NCI-H2196 treated with DMSO at 0.1 percent for 48 hours (cell line): Measurements from ENCODE around the gene ABHD12.

Source experiments
- DNase-seq: peaks from one replicate; lab custom pipeline; 2025; ENCODE audit not compliant: unreplicated experiment; lab: John Stamatoyannopoulos, UW

Gene ABHD12

DNA sequence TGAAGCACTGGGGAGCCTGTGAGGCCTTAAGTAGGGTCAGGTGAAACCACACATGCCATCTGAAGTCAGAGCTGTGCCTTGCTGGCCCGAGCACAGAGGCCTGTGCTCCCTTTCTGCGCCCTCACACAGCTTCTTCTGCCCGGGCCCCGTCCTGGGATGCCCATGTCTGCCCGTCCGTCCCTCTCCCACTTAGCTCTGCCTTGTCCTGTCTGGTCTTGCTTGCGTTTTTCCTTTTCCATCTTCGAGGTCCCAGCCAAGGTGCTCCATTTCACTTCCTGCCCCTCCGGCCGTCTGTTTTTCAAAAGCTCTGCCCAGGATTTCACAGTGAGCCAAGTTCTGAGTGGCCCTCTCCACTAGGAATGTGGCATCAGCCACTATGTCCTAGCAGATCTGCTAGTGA lies 97.1 kb downstream of the ABHD12 start:
- DNase-seq = no peak

GRCh38 chr20:25292176-25292891 lies 98.3 kb downstream of the ABHD12 start:
- DNase-seq = no peak

DNA sequence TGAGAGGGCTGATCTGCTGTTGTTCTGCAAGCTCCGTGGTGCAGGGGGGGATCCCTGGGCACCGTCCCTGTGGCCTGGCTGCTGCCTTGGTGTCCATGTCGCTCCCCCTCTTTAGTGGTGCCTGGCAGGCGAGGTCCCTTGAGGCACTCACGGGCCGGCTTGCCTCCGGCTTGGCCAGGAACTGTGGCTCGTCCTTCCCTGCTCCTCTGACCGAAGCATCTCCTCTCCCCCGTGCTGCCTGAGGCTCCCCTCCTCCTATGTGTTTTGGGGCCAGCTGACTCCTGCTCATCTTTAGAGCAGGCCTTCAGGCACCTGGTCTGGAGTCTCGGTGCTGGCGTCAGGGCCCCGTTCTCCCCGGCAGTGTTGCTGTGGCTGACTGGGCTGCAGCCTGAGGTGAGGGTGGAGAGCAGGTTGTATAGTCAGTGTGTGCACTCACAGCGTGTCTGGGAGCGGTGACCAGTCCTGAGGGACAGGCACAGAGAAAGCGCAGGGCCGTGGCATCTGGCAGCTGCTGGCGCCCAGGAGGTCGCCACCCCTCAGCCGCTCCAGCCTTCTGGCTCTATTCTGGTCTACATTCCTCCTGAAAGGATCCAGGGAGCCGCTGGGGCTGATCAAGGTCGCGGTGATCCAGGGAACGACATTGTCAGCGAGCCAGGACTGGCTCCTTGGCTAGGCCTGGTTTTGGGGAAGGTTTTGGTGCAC lies 99.1 kb downstream of the ABHD12 start:
- no peak for DNase-seq

- DNase-seq = no peak
Observed at GRCh38 chr20:25290646-25291431, 99.8 kb downstream of the ABHD12 start.

- no peak for DNase-seq
Observed at GRCh38 chr20:25289886-25290597, 100.6 kb downstream of the ABHD12 start.

- DNase-seq = no peak
Observed at GRCh38 chr20:25288291-25289181, 102.1 kb downstream of the ABHD12 start.

DNA sequence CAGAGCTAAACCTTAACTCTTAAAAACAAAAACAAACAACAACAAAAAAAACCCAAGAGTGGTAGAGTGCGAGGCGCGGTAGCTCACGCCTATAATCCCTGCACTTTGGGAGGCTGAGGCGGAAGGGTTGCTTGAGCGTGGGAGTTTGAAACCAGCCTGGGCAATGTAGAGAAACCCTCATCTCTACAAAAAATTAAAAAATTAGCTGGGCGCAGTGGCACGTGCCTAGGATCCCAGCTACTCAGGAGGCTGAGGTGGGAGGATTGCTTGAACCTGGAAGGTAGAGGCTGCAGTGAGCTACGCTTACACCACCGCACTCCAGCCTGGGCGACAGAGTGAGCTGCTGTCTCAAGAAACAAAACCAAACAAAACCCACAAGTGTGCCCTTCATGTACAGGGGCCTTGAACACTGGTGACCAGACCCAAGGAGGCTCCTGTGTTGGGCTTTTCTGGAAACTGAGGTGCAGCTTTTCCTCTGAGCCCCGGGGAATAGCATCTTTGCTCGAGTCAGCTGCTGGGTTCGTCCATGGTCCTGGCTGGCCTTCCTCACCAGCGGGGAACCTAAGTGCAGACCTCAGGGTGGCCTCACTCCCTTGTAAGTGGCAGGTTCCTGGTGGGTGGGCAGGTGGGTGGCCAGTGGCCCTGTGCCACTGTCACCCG lies 102.9 kb downstream of the ABHD12 start:
- no peak for DNase-seq

- no peak for DNase-seq
Observed at GRCh38 chr20:25286917-25287316, 103.7 kb downstream of the ABHD12 start.

- no peak for DNase-seq
Observed at GRCh38 chr20:25285856-25286798, 104.5 kb downstream of the ABHD12 start.

DNA sequence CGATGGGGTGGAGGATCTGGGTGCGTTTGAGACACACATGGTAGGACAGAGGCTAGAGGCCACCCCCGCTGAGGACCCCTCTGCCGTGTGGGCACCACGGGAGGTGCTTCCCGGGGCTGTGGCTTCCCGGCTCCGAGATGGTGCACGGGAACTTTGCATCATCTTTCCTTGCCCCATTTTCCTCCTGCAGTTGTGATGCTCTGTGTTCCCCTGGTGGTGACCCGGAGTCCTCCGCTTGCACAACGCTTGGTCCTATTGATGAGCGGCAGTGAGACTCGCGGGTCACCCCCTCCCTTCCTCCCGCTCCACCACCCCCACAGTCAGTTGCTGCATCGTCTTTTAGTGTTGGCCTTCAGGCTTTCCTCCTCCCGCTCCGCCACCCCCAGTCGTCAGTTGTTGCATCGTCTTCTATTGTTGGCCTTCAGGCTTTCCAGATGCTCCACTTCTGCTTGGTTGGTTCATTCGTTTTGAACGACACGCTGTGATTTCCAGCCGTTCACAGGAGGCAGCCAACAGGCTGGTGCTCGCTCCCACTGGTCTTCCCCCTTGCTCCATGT lies 105.5 kb downstream of the ABHD12 start:
- DNase-seq = no peak

DNA sequence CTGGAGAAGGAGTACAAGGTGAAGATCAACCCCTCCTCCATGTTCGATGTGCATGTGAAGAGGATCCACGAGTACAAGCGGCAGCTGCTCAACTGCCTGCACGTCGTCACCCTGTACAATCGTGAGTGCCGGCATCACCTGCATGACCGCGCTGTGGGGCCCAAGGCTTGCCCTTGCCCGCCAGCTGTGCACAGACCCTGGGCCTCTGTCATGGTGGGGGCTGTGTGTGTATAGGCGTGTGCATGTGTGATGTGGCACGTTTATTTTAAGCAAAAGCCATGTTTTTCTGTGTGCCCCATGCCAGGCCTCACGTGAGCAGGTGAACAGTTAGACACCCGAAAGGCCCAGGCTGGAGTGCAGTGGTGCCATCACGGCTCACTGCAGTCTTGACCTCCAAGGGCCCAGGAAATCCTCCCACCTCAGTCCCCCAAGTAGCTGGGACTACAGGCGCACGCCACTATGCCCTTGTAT lies 106.5 kb downstream of the ABHD12 start:
- no peak for DNase-seq

GRCh38 chr20:25283221-25283951 lies 107.2 kb downstream of the ABHD12 start:
- DNase-seq = no peak

DNA sequence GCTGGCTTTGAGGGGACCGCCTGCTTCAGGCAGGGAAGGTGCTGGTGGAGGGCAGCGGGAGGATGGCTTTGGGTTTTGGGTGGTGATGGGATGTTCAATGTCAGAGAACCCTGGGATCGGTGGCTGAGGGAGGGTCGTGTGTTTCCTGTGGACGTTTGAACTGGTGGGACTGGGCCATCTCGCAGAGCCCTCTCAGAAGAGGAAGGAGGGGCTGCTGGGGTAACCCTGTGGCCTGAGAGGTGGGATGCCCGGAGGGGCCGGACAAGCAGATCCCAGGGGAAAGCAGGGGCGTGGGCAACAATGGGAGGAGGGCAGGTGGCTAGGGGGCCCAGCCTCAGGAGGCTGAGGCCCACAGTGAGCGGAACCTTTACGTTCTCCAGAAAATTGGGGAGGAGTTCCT lies 107.8 kb downstream of the ABHD12 start:
- no peak for DNase-seq

DNA sequence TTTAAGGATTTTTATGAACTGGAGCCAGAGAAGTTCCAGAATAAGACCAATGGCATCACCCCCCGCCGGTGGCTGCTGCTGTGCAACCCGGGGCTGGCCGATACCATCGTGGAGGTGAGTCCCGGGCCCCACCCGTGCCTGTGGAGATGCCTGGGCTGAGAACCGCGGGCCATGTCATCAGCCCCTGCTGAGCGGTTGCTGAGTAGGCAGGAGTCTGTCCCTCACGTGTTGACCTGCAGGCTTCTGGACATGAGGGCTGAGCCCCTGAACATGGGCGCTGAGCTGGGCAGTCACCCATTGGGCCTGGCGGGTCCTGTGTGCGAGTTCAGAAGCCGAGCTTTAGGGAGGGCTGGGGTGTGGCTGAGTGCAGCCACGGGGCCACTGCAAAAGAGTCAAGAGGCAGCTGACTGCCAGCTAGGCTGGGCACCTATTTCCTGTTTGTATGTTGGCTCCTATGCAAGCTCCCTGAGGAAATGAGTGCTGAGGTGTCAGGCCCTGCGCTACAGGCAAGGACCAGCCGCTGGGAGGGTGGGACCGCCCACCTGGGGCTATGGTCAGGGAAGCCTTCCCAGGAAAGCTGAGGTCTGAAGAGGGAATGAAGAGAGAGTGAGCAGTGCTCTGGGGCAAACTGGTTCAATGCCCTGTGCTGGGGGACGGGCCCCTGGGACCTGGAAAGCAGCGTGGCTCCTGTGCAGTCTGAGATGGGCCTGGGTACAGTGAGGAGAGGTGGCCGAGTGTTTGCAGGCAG lies 108.4 kb downstream of the ABHD12 start:
- DNase-seq = peak; percentile 18

GRCh38 chr20:25281541-25281991 lies 109.1 kb downstream of the ABHD12 start:
- peak; percentile 64 for DNase-seq
